Fibroblast of lung (primary cell): ENCODE results near the gene NUMA1.

ENCODE experiments used
- CTCF ChIP-seq, 2 donors: IDR thresholded peaks in 1 of 2; conservative IDR thresholded peaks in 1 of 2; 1 replicate in 1 of 2; 2 replicates in 1 of 2; pipeline ENCODE4 v1.5.1; 2011 to 2012; ENCODE audit warnings: low read length in 2 of 2, control low read depth in 1 of 2, inconsistent platforms in 1 of 2, low read depth in 1 of 2, mild to moderate bottlenecking in 1 of 2
- EZH2 ChIP-seq: IDR thresholded peaks from 2 replicates; pipeline ENCODE4 v1.5.1; 2012; ENCODE audit warnings: low read length, control low read depth, mild to moderate bottlenecking; ENCODE audit errors: missing control alignments

DNA sequence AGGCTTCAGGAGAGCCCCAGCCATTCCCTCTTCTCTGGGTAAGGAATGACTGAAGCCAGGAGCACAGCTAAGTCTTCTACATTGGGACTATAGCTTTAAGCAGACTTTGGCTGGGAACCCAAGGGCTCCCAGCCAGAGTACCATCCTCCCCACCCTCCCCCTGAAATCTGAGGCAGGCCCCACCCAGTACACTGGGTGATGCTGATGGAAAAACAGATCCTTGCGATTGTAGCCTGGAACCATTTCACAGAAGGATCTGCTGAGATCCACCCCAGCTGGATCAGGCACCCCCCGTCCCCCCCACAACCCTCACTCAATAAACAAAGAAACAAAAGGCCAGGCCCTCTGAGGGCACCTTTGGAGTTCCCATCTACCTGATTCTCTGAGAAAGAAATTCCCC is 41.9 kb downstream of the NUMA1 start:
- TF ChIP-seq CTCF (conservative IDR thresholded peaks at IDR 0.05 in 1 of 2, IDR thresholded peaks at IDR 0.05 in 1 of 2; ENCODE audit: low read depth in 1 of 2, low read length in 2 of 2) (no peak), EZH2 (no peak)
